HCT116 (cell line): ENCODE data around the gene DPM2.

ENCODE experiments used
- CBX3 ChIP-seq: IDR thresholded peaks from 2 replicates; pipeline ENCODE4 v1.6.1; 2012; ENCODE audit warnings: low read depth
- EZH2 ChIP-seq: fragments of 200-600 bp; sonication (generic); IDR thresholded peaks from 2 replicates; pipeline ENCODE4 v1.6.1; 2017; ENCODE audit warnings: antibody characterized with exemption, mixed run types
- JUND ChIP-seq: IDR thresholded peaks from 2 replicates; pipeline ENCODE4 v1.6.1; 2012
- POLR2A ChIP-seq: IDR thresholded peaks from 2 replicates; pipeline ENCODE4 v1.7.0; 2011; ENCODE audit warnings: borderline replicate concordance; ENCODE audit not compliant: insufficient read depth, insufficient read length; ENCODE audit errors: extremely low read depth
- POLR2AphosphoS5 ChIP-seq: IDR thresholded peaks from 2 replicates; pipeline ENCODE4 v1.6.1; 2011; ENCODE audit warnings: mild to moderate bottlenecking, low read depth, low read length, moderate library complexity
- RAD21 ChIP-seq: IDR thresholded peaks from 2 replicates; pipeline ENCODE4 v1.6.1; 2012; ENCODE audit warnings: low read depth, mild to moderate bottlenecking
- TCF7L2 ChIP-seq: IDR thresholded peaks from 2 replicates; pipeline ENCODE4 v1.7.0; 2011; ENCODE audit warnings: borderline replicate concordance, inconsistent platforms; ENCODE audit not compliant: insufficient read depth, insufficient read length; ENCODE audit errors: extremely low read depth
- YY1 ChIP-seq: IDR thresholded peaks from 2 replicates; pipeline ENCODE4 v1.6.1; 2011; ENCODE audit warnings: low read length, low read depth, moderate library complexity, mild to moderate bottlenecking; ENCODE audit not compliant: insufficient replicate concordance; ENCODE audit errors: extremely low read depth
- ZFX ChIP-seq: fragments of 450-650 bp; IDR thresholded peaks from 2 replicates; pipeline ENCODE4 v1.6.1; 2017
- ZNF274 ChIP-seq: fragments of 200-500 bp; sonication (Bioruptor generic); IDR thresholded peaks from 2 replicates; pipeline ENCODE4 v1.6.1; 2014; ENCODE audit warnings: mild to moderate bottlenecking, low read depth, low read length, inconsistent platforms
- TF ChIP-seq, protein P1 (sequence below), 3 experiments: fragments of 200-600 bp in 1 of 3; sonication (generic) in 1 of 3; IDR thresholded peaks in 2 of 3; conservative IDR thresholded peaks in 1 of 3; 2 replicates each; pipeline ENCODE4 v1.5.1; 2012 to 2017; ENCODE audit warnings: low read depth in 2 of 3, low read length in 2 of 3, antibody characterized with exemption in 1 of 3, borderline replicate concordance in 1 of 3, control low read depth in 1 of 3, mild to moderate bottlenecking in 1 of 3, mixed read lengths in 1 of 3, mixed run types in 1 of 3, moderate library complexity in 1 of 3; ENCODE audit not compliant: insufficient read depth in 1 of 3
- TF ChIP-seq, protein P2 (sequence below): IDR thresholded peaks from 2 replicates; pipeline ENCODE4 v1.6.1; 2012; ENCODE audit warnings: low read depth

DNA sequence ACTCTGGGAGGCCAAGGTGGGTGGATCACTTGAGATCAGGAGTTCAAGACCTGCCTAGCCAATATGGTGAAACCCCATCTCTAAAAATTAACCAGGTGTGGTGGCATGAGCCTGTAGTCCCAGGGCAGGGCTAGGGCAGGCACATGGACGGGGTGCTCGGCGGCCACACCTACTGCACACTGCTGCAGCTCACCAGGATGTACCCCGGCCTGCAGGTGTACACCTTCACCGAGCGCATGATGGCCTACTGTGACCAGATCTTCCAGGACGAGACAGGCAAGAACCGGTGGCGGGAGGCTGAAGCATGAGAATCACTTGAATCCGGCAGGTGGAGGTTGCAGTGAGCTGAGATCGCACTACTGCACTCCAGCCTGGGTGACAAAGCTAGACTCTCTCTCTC lies 24.0 kb downstream of the DPM2 start:
- TF ChIP-seq TCF7L2 (no peak), POLR2A (no peak), JUND (no peak), EZH2 (no peak), CBX3 (no peak), ZFX (no peak), POLR2AphosphoS5 (no peak), ZNF274 (no peak), RAD21 (no peak), YY1 (no peak)
- TF ChIP-seq, protein P1, sequence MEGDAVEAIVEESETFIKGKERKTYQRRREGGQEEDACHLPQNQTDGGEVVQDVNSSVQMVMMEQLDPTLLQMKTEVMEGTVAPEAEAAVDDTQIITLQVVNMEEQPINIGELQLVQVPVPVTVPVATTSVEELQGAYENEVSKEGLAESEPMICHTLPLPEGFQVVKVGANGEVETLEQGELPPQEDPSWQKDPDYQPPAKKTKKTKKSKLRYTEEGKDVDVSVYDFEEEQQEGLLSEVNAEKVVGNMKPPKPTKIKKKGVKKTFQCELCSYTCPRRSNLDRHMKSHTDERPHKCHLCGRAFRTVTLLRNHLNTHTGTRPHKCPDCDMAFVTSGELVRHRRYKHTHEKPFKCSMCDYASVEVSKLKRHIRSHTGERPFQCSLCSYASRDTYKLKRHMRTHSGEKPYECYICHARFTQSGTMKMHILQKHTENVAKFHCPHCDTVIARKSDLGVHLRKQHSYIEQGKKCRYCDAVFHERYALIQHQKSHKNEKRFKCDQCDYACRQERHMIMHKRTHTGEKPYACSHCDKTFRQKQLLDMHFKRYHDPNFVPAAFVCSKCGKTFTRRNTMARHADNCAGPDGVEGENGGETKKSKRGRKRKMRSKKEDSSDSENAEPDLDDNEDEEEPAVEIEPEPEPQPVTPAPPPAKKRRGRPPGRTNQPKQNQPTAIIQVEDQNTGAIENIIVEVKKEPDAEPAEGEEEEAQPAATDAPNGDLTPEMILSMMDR (IDR thresholded peaks at IDR 0.05 in 2 of 3, conservative IDR thresholded peaks at IDR 0.05 in 1 of 3; ENCODE audit: borderline replicate concordance in 1 of 3, insufficient read depth in 1 of 3, low read depth in 2 of 3, low read length in 2 of 3) = no peak
- TF ChIP-seq, protein P2, sequence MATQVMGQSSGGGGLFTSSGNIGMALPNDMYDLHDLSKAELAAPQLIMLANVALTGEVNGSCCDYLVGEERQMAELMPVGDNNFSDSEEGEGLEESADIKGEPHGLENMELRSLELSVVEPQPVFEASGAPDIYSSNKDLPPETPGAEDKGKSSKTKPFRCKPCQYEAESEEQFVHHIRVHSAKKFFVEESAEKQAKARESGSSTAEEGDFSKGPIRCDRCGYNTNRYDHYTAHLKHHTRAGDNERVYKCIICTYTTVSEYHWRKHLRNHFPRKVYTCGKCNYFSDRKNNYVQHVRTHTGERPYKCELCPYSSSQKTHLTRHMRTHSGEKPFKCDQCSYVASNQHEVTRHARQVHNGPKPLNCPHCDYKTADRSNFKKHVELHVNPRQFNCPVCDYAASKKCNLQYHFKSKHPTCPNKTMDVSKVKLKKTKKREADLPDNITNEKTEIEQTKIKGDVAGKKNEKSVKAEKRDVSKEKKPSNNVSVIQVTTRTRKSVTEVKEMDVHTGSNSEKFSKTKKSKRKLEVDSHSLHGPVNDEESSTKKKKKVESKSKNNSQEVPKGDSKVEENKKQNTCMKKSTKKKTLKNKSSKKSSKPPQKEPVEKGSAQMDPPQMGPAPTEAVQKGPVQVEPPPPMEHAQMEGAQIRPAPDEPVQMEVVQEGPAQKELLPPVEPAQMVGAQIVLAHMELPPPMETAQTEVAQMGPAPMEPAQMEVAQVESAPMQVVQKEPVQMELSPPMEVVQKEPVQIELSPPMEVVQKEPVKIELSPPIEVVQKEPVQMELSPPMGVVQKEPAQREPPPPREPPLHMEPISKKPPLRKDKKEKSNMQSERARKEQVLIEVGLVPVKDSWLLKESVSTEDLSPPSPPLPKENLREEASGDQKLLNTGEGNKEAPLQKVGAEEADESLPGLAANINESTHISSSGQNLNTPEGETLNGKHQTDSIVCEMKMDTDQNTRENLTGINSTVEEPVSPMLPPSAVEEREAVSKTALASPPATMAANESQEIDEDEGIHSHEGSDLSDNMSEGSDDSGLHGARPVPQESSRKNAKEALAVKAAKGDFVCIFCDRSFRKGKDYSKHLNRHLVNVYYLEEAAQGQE = no peak
